HG03066 (cell line): Measurements from ENCODE around the gene R3HDM4.
"Not testable (repeated sequence)": the region's sequence is repeated elsewhere in the genome, so short reads cannot be mapped to it uniquely, and the experiment has no call there.

ENCODE experiments used
- ATAC-seq: cut with Tn5 transposase; IDR thresholded peaks from one replicate; pipeline ENCODE4 v1.9.1; 2021; ENCODE audit warnings: low read depth; ENCODE audit not compliant: unreplicated experiment

R3HDM4 gene

GRCh38 chr19:878751-879561, 34.1 kb downstream of the R3HDM4 start:
- not testable (repeated sequence) for ATAC-seq

GRCh38 chr19:877992-878660, 34.9 kb downstream of the R3HDM4 start:
- not testable (repeated sequence) for ATAC-seq

GRCh38 chr19:876780-877314, 36.2 kb downstream of the R3HDM4 start:
- no peak for ATAC-seq

- ATAC-seq: no peak
Observed at GRCh38 chr19:876089-876488, 36.9 kb downstream of the R3HDM4 start.

DNA sequence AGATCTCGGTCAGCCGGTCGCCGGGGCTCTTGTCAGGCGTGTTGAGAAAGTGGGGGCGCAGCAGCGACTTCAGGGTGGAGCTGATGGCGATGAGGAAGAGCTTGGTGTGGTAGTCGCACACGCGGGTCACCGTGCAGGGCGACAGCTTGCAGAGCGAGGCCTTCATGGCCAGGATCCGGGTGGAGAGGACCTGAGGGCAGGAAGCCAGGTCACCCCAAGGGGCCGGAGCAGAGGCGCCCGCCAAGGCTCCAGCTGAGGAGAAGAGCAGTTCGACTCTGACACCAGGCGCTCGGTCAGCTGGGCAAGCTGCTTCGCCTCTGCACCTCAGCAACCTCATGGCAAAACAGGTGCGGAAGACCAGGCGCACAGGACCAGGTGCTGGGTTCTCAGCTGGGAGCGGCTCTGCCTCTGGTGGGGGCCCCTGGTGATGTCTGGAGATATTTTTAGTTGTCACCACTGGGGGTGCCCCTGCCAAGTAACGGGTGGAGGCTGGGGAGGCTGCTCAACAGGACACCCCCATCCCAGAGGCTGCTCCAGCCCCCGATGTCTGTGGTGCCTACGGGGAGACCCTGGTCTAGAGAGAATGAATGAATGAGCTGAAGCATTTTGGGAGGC, 37.6 kb downstream of the R3HDM4 start:
- no peak for ATAC-seq

GRCh38 chr19:873561-874041, 39.4 kb downstream of the R3HDM4 start:
- ATAC-seq: no peak

DNA sequence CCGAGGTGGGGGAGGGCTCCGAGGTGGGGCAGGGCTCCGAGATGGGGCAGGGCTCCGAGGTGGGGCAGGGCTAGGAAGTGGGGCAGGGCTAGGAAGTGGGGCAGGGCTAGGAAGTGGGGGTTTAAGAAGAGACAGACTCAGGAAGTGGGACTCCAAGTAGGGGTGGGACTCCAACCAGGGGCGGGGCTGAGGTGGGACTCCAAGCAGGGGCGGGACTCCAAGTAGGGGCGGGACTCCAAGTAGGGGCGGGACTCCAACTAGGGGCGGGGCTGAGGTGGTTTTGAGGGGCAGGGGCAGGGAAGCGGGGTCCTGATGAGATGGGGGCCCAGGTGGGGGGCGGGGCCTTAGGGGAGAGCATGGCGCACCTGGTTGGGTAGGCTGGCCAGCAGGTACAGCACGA, 39.9 kb downstream of the R3HDM4 start:
- no peak for ATAC-seq

DNA sequence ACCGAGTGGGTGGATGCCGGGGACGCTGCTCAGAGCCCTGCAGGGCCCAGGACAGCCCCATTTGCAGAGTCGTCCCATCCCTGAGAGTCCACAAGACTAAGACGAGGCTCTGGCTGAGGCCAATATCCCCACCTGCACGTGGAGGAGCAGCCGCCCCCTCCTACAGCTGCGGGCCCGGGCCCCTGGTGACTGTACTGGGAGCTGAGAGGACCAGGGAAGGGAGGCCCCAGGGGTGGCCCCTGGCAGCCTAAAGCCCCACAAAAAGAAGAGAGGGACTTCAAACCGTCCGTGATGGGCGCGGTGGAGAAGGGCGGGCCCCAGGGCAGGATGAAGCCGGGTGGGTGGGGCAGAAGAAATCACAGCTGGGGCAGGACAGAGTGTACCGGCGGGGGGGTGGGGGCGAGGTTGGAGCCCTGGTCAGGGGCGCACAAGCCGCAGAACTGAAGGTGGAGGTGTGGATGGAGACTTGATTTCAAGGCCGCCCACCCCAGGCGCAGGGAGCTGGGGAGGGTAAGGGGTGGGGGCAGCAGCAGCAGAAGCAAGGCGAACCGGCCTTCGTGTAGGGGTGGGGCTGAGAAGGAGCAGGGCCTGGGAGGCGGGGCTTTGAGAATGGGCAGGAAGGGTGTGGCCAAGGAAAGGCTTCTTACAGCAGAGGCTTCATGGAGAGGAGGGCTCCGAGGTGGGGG, 40.6 kb downstream of the R3HDM4 start:
- ATAC-seq: no peak

GRCh38 chr19:871446-872265, 41.4 kb downstream of the R3HDM4 start:
- ATAC-seq: no peak

GRCh38 chr19:870963-871401, 42.0 kb downstream of the R3HDM4 start:
- ATAC-seq: no peak

DNA sequence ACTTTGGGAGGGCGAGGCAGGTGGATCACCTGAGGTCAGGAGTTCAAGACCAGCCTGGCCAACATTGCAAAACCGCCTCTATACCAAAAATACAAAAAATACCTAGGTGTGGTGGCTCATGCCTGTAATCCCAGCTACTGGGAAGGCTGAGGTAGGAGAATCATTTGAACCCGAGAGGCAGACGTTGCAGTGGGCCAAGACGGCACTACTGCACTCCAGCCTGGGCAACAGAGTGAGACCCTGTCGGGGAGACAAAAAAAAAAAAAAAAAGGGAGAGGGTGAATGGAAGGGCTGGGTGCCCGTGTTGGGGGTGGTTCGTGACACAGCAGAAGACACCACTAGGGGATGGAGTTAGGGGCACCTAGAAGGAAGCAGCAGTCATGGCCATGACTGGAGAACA, 42.7 kb downstream of the R3HDM4 start:
- ATAC-seq: no peak

DNA sequence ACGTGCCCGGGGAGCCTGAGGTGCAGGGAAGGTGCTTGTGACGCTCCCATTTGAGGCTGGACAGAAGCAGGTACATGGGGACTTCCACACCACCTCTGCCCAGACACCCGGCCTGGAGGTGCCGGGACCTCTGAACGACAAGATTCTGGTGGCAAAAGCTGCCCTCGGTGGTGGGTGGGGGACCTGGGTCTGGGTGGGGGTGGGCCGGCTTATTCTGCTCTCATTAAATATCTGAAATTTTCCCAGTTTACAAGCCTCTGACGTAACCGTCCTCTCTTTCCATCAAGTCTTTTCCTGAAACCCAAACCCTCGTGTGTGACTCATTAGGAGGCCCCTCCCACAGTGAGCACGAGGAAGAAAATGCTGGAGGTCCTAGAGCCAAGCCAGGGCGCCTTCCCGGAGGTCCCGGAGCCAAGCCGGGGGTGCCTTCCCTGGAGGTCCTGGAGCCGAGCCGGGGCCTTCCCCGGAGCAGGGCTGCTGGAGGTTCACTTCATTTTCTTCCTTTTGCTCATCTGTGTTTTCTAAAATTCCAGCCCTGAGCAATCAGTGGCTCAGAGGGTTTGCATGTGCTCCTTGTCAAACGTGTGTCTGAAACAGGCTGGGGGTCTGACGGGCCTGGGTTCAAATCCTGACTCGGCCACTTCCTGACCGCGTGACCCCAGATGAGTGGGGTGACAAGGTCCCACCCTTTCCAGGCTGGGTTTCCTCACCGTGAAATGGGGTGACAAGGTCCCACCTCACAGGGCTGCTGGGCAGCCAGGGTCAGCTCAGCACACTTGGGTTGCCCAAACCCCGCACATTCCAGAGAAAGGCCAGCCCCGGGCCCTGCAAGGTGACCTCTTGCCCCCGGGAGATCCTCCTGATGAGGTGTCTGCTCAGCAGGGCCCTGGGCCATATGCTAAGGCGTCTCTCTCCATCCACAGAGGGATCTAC, 43.5 kb downstream of the R3HDM4 start:
- ATAC-seq: no peak

GRCh38 chr19:868458-869244, 44.4 kb downstream of the R3HDM4 start:
- no peak for ATAC-seq

GRCh38 chr19:867855-868457, 45.1 kb downstream of the R3HDM4 start:
- no peak for ATAC-seq

DNA sequence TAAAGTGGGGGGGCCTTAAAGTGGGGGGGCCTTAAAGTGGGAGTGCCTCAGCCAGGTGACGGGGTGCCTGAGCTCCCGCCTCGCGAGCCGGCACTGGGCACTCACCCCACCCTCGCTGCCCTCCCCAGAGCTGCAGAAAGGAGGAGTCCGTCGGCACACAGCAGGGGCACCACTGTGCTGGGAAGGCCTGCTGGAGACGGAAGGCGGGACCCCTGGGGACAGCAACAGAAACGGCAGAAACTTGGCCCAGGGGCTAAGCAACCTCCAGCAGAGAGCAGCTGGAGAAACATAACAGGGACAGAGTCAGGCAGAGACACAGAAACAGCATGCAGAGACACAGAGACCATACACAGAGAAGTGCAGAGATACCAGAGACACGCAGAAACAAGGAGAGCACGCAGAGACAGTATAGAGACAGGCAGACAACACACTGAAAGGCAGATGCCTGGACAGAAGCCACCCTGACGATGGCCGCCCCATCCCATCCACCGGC, 45.7 kb downstream of the R3HDM4 start:
- ATAC-seq: no peak

GRCh38 chr19:866769-867300, 46.2 kb downstream of the R3HDM4 start:
- no peak for ATAC-seq

GRCh38 chr19:863315-863620, 49.8 kb downstream of the R3HDM4 start:
- ATAC-seq: no peak
